LHCN-M2 (cell line): ENCODE results near the gene SLC35A4. TPM values are rescaled to one million over a fixed set of nuclear protein-coding genes. Genes with fewer than 3 reads are reported as not detected.
"Not testable (repeated sequence)": the region's sequence is repeated elsewhere in the genome, so short reads cannot be mapped to it uniquely, and the experiment has no call there.

Experiments used
- DNase-seq: peaks from one replicate; pipeline ENCODE4 v3.0.0-alpha.2; 2012; ENCODE audit warnings: low read depth
- total RNA-seq: library from RNA; depleted of rRNA; stranded (reverse); fragments of >200 nt; gene quantifications from 2 replicates; pipeline ENCODE4 v1.2.3, GENCODE V29; 2014; rRNA removed

Gene SLC35A4
- total RNA-seq, 1 experiment from 2014 or later = 51.0 TPM

DNA sequence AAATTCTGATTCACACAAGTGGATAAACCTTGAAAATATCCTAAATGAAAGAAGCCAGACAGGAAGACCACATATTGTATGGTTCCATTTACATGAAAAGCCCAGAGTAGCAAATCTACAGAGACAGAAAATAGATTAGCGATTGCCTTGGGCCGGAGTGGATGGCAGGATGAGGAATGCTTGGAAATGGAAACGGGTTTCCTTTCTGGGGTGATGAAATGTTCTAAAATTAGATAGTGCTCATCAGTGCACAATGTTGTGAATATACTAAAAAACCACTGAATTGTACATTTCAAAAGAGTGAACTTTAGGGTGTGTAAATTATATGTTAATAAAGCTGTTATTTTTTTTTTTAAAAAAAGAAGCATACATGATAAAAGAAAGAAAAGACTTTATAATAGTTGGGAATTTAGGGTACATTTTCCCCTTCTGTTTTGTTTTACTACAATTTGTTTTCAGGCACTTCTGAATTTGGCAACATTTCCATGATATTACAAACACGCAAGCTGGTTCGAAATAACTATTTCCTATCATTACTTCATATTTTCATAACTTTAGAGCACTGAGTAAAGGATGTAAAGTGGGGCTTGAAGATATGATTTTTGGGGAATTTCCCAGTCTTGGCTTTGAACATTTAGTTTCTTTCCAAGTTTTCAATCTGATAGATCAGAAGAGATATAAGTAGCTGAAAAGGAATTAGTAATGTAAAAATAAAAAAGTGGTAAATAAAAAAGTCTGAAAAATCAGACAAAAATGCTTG is 23.9 kb downstream of the SLC35A4 start:
- DNase-seq = peak; percentile 61

DNA sequence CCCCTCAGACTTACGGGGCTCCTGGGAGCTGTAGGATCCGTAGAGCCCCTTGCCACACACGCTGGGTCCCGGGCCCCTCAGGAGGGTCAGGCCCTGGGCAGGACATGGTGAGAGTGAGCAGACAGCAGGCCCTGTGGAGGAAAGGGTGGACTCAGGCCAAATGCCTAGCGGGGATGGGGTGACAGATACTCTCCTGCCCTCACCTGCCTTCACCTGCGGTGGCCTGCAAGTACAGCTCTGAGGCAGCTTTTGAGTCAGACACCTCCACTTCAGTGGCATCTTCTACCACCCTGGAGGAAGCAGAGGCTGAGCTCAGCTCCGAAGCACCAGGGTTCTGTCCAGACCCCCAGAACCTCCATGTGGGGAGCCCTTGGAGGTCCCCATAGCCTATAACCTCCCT is 26.2 kb downstream of the SLC35A4 start:
- DNase-seq = no peak

GRCh38 chr5:140591747-140592372 is 27.2 kb downstream of the SLC35A4 start:
- DNase-seq = peak; percentile 79

DNA sequence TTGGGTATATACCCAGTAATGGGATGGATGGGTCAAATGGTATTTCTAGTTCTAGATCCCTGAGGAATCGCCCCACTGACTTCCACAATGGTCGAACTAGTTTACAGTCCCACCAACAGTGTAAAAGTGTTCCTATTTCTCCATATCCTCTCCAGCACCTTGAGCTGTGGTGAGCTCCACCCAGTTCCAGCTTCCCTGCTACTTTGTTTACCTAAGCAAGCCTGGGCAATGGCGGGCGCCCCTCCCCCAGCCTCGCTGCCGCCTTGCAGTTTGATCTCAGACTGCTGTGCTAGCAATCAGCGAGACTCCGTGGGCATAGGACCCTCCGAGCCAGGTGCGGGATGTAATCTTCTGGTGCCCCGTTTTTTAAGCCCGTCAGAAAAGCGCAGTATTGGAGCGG is 28.4 kb downstream of the SLC35A4 start:
- not testable (repeated sequence) for DNase-seq

DNA sequence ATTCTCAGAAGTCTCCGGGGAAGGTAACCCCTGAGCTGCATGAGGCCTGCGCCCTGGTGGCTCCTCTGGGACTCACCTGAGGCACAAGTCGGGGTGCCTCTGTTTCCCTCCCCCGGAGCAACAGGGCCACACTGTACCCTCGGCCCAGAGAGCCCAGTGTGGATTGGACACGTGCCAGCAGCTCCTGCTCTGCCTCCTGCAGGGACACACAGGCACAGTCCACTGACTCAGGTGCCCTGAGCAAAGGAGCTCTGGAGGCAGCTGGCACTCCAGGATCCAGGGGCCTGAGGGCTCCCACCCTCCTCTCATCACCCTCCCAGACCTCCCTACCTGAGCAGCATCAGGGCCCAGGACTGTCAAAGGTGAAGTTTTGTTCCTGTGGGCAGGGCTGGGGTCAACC is 29.5 kb downstream of the SLC35A4 start:
- DNase-seq = no peak

DNA sequence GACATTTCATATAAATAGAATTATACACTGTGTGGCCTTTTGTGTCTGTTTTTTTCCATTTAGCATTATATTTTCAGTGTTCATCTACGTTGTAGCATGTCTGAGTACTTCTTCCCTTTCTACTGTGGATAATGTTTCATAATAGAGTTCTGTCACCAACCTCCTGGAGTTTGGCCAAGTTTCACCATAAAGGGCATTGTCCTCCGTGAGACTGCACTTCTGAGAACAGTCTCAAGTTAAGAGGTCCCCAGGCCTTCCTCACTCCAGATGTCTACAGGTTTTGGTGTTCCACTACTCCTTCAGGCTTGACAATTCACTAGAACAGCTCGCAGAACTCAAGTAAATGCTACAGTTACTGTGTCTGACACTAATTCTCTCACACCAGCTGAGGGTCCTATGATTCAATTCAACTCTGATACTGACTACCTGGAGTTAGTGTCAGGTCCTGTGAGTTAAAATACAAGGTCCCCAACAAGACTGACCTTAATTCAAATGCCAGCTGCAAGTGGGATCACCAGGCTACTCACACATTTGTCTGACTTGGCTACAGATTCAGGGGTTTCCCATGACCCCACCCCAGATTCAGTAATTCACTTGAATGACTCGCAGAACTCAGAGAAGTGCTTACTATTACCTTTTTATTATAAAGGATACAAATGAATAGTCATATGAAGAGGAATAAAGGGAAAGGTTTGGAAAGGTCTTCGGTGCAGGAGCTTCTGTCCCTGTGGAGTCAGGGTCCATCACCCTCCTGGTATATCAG is 31.1 kb downstream of the SLC35A4 start:
- DNase-seq = no peak

GRCh38 chr5:140596321-140596741 is 31.7 kb downstream of the SLC35A4 start:
- DNase-seq = no peak

DNA sequence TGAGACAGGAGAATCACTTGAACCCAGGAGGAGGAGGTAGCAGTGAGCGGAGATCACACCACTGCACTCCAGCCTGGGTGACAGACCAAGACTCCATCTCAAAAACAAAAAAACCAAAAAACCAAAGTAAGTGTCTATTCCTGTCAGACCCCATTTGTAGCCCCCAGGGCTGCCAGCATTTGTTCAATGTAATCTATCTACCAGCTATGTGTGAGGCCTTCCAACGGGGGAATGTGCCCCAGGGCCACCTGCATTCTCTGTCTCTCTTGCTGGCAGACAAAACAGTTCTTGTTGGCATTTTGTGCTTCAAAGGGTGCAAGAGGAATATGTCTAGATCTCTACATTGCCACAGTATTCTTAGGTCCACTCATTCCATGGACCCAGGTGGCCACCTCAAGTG is 34.2 kb downstream of the SLC35A4 start:
- no peak for DNase-seq

- no peak for DNase-seq
These were observed 35.5 kb downstream of the SLC35A4 start for GRCh38 chr5:140600096-140600495.

GRCh38 chr5:140602147-140602546 is 37.5 kb downstream of the SLC35A4 start:
- DNase-seq = peak; percentile 1

GRCh38 chr5:140603446-140603698 is 38.7 kb downstream of the SLC35A4 start:
- DNase-seq = not testable (repeated sequence)

- no peak for DNase-seq
These were observed 39.1 kb downstream of the SLC35A4 start for GRCh38 chr5:140603734-140604133.

DNA sequence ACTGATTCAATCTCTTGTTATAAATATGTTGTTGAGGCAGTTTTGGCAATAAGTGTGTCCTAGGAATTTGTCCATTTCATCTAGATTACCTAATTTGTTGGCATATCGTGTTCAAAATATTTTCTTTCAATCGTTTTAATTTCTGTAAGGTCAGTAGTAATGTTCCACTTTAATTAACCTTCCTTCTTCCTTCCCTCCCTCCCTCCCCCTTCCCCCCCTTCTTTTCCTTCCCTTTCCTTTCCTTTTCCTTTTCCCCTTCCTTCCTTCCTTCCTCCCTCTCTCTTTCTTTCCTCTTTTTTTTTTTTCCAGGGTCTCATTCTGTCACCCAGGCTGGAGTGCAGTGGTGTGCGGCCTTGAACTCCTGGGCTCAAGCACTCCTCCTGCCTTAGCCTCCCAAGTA is 41.3 kb downstream of the SLC35A4 start:
- no peak for DNase-seq

- DNase-seq = no peak
These were observed 42.4 kb downstream of the SLC35A4 start for GRCh38 chr5:140607031-140607430.

- no peak for DNase-seq
These were observed 44.1 kb downstream of the SLC35A4 start for GRCh38 chr5:140608722-140609121.

- DNase-seq = peak; percentile 60
These were observed 44.5 kb downstream of the SLC35A4 start for GRCh38 chr5:140609126-140609525.

- no peak for DNase-seq
These were observed 46.4 kb downstream of the SLC35A4 start for GRCh38 chr5:140611020-140611521.

Other genes with a start within 250 kb of the SLC35A4 start
- gene HBEGF, start 218.2 kb upstream of the SLC35A4 start, total RNA-seq = 1.8 and 1.9 TPM in 2 replicates
- not detected in 2 replicates for gene SLC4A9, start 204.6 kb upstream of the SLC35A4 start, total RNA-seq
- gene ANKHD1, start 163.0 kb upstream of the SLC35A4 start, total RNA-seq = 35.7 and 37.2 TPM in 2 replicates
- 1.6 TPM in 1 of 2 replicates, not detected in the other for gene EIF4EBP3, start 17.2 kb upstream of the SLC35A4 start, total RNA-seq
- gene SRA1, start 7.4 kb upstream of the SLC35A4 start, total RNA-seq = 44.2 and 47.4 TPM in 2 replicates
- 17.2 and 19.4 TPM in 2 replicates for gene APBB3, start 230 bp upstream of the SLC35A4 start, total RNA-seq
- gene CD14, start 68.3 kb downstream of the SLC35A4 start, total RNA-seq = 0.96 and 1.1 TPM in 2 replicates
- gene TMCO6, start 74.6 kb downstream of the SLC35A4 start, total RNA-seq = 42.8 and 43.0 TPM in 2 replicates
- gene NDUFA2, start 82.8 kb downstream of the SLC35A4 start, total RNA-seq = 44.0 and 48.5 TPM in 2 replicates
- 96.8 and 111 TPM in 2 replicates for gene IK, start 83.0 kb downstream of the SLC35A4 start, total RNA-seq
- gene WDR55, start 100.1 kb downstream of the SLC35A4 start, total RNA-seq = 27.1 and 28.9 TPM in 2 replicates
- 0.52 and 1.3 TPM in 2 replicates for gene DND1, start 108.7 kb downstream of the SLC35A4 start, total RNA-seq
- gene HARS1, start 126.5 kb downstream of the SLC35A4 start, total RNA-seq = 98.9 and 103 TPM in 2 replicates
- gene HARS2, start 126.6 kb downstream of the SLC35A4 start, total RNA-seq = 39.2 and 41.6 TPM in 2 replicates
- gene ZMAT2, start 135.6 kb downstream of the SLC35A4 start, total RNA-seq = 45.2 and 45.7 TPM in 2 replicates
- gene PCDHA1, start 221.3 kb downstream of the SLC35A4 start, total RNA-seq = 0.06 TPM in 2 replicates
- gene PCDHA2, start 230.0 kb downstream of the SLC35A4 start, total RNA-seq = not detected in 2 replicates
- under 0.01 and 0.06 TPM in 2 replicates for gene PCDHA3, start 236.2 kb downstream of the SLC35A4 start, total RNA-seq
- 0.26 and 0.40 TPM in 2 replicates for gene PCDHA4, start 242.2 kb downstream of the SLC35A4 start, total RNA-seq